SK-N-SH treated with all-trans-retinoic acid at 6 μM for 48 hours (cell line): ENCODE results near the gene FHIT.

ENCODE experiments used
- ATAC-seq: fragments of 200-7000 bp; cut with Tn5 transposase; 3 replicates; pipeline ENCODE4 v1.9.1; 2020; ENCODE audit warnings: mild to moderate bottlenecking, moderate library complexity
- BACH2 ChIP-seq: fragments of 250-450 bp; sonication (Bioruptor Pico); IDR thresholded peaks from 2 replicates; pipeline ENCODE4 v1.9.0; 2021; ENCODE audit warnings: mild to moderate bottlenecking, borderline replicate concordance
- CSDC2 ChIP-seq: fragments of 250-450 bp; sonication (Bioruptor Pico); IDR thresholded peaks from 2 replicates; pipeline ENCODE4 v1.5.0; 2020; ENCODE audit warnings: mild to moderate bottlenecking, moderate library complexity
- CSRNP3 ChIP-seq: fragments of 250-450 bp; sonication (Bioruptor Pico); IDR thresholded peaks from 2 replicates; pipeline ENCODE4 v1.5.1; 2021; ENCODE audit warnings: mild to moderate bottlenecking, moderate library complexity
- ESRRG ChIP-seq: fragments of 250-450 bp; sonication (Bioruptor Pico); IDR thresholded peaks from 2 replicates; pipeline ENCODE4 v1.6.1; 2021; ENCODE audit warnings: mild to moderate bottlenecking
- GLIS3 ChIP-seq: fragments of 250-450 bp; sonication (Bioruptor Pico); IDR thresholded peaks from 2 replicates; pipeline ENCODE4 v1.5.0; 2020; ENCODE audit warnings: mild to moderate bottlenecking, moderate library complexity
- ISL1 ChIP-seq: fragments of 250-450 bp; sonication (Bioruptor Pico); IDR thresholded peaks from 2 replicates; pipeline ENCODE4 v2.1.2; 2022; ENCODE audit warnings: mild to moderate bottlenecking, moderate library complexity
- POU6F1 ChIP-seq: fragments of 250-450 bp; sonication (Bioruptor Pico); IDR thresholded peaks from 2 replicates; pipeline ENCODE4 v1.8.0; 2021; ENCODE audit warnings: low read depth, mild to moderate bottlenecking, moderate library complexity, borderline replicate concordance
- RARB ChIP-seq: fragments of 250-450 bp; sonication (Bioruptor Pico); IDR thresholded peaks from 2 replicates; pipeline ENCODE4 v1.8.0; 2021; ENCODE audit warnings: mild to moderate bottlenecking, moderate library complexity
- TCF4 ChIP-seq: fragments of 250-450 bp; sonication (Bioruptor Pico); IDR thresholded peaks from 2 replicates; pipeline ENCODE4 v1.8.0; 2021; ENCODE audit warnings: mild to moderate bottlenecking, moderate library complexity, borderline replicate concordance
- TOX ChIP-seq: fragments of 250-450 bp; sonication (Bioruptor Pico); IDR thresholded peaks from 2 replicates; pipeline ENCODE4 v1.8.0; 2021; ENCODE audit warnings: mild to moderate bottlenecking, moderate library complexity, borderline replicate concordance
- TSHZ2 ChIP-seq: fragments of 250-450 bp; sonication (Bioruptor Pico); IDR thresholded peaks from 2 replicates; pipeline ENCODE4 v1.5.0; 2020; ENCODE audit warnings: mild to moderate bottlenecking, moderate library complexity
- ZC3H10 ChIP-seq: fragments of 250-450 bp; sonication (Bioruptor Pico); IDR thresholded peaks from 2 replicates; pipeline ENCODE4 v1.5.1; 2021; ENCODE audit warnings: mild to moderate bottlenecking, moderate library complexity
- ZFP3 ChIP-seq: fragments of 250-450 bp; sonication (Bioruptor Pico); IDR thresholded peaks from 2 replicates; pipeline ENCODE4 v1.5.0; 2020; ENCODE audit warnings: mild to moderate bottlenecking, moderate library complexity
- ZFP30 ChIP-seq: fragments of 450-650 bp; formaldehyde crosslinking; IDR thresholded peaks from 2 replicates; pipeline ENCODE4 v1.5.0; 2022; ENCODE audit warnings: mild to moderate bottlenecking, moderate library complexity
- ZNF565 ChIP-seq: fragments of 450-650 bp; formaldehyde crosslinking; conservative IDR thresholded peaks from 2 replicates; pipeline ENCODE4 v1.5.0; 2020; ENCODE audit warnings: low read depth, mild to moderate bottlenecking, moderate library complexity
- ZNF70 ChIP-seq: fragments of 450-650 bp; formaldehyde crosslinking; IDR thresholded peaks from 2 replicates; pipeline ENCODE4 v1.5.0; 2020; ENCODE audit warnings: mild to moderate bottlenecking, moderate library complexity
- ZNF8 ChIP-seq: fragments of 450-650 bp; formaldehyde crosslinking; IDR thresholded peaks from 2 replicates; pipeline ENCODE4 v1.5.0; 2020; ENCODE audit warnings: mild to moderate bottlenecking, moderate library complexity

FHIT gene

GRCh38 chr3:60047426-60048200, 1203.6 kb downstream of the FHIT start:
- ATAC-seq, result no peak
- TF ChIP-seq CSDC2 (CRISPR knock-in tag) (no peak), ZNF565 (CRISPR knock-in tag) (no peak), GLIS3 (CRISPR knock-in tag) (no peak), BACH2 (CRISPR knock-in tag) (no peak), ZNF8 (no peak), POU6F1 (CRISPR knock-in tag) (no peak), ZFP30 (CRISPR knock-in tag) (no peak), CSRNP3 (CRISPR knock-in tag) (no peak), TSHZ2 (CRISPR knock-in tag) (no peak), TOX (CRISPR knock-in tag) (no peak), ZC3H10 (CRISPR knock-in tag) (no peak), ESRRG (CRISPR knock-in tag) (no peak)

GRCh38 chr3:60046210-60046609, 1205.0 kb downstream of the FHIT start:
- no peak for ATAC-seq

More at GRCh38 chr3:60046210-60046609, 1205.0 kb downstream of the FHIT start:
- TF ChIP-seq ZNF70 (CRISPR knock-in tag), result no peak
- TF ChIP-seq ESRRG (CRISPR knock-in tag), result no peak
- no peak for TF ChIP-seq CSRNP3 (CRISPR knock-in tag)
- no peak for TF ChIP-seq TOX (CRISPR knock-in tag)
- TF ChIP-seq ZFP3 (CRISPR knock-in tag), result no peak
- TF ChIP-seq RARB, result no peak
- TF ChIP-seq TCF4 (CRISPR knock-in tag), result no peak
- no peak for TF ChIP-seq ISL1 (CRISPR knock-in tag)
- TF ChIP-seq ZFP30 (CRISPR knock-in tag), result no peak
- no peak for TF ChIP-seq TSHZ2 (CRISPR knock-in tag)
